ENCODE data around the gene ART3.

Gene ART3

DNA sequence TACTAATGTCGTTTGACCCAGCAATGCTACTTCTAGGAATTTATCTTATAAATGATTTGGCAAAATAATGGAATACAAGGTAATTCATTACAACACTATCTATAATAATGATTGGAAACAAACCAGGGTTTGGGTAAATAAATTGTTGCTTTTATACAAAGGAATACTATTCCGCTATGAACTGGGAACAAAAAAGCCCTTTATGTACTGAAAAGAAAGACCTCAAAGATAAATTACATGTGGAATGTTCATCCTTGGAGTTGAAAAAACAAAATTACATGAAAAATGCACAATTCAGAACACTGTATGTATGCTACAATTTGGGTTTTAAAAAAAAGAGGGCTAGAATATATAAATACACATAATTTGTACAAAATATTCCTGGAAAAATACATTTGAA is 78.8 kb downstream of the ART3 start:
- DNase-seq: no peak

DNA sequence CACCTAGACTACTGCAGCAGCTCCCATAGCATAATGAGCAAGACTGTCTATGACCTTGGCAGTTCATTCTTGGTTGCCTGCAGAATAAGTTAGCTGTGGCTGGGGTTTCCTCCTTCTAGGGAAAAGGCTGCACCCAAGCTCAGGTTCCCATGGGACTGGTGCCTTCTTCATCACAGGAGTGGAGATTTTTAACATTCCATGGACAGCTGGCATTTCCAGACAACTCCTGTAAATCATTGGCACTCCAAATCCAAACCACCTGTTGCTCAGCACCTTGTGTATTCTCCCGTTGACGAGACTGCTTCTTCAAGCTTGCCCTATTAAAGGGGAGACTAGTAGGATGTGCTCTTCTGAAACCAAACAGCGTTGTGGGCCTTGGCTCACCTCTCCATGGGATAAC is 81.5 kb downstream of the ART3 start:
- no peak for DNase-seq

DNA sequence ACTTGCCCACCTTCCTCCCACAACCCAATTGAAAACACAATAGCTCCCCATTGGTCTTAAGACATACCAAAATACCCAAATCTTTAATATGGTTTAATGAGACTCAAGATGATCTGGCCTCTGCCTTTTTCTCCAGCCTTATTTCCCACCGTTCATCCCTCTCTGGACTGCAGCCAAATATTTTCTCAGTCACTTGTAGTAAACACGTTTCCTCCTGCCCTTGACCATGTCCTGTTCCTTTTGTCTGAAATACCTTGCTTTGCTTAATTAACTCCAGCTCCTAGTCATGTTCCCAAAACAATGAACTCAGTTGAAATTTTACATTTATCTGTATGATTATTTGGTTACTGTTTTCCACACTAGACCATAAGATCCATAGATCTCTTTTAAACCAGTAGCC is 82.1 kb downstream of the ART3 start:
- no peak for DNase-seq

DNA sequence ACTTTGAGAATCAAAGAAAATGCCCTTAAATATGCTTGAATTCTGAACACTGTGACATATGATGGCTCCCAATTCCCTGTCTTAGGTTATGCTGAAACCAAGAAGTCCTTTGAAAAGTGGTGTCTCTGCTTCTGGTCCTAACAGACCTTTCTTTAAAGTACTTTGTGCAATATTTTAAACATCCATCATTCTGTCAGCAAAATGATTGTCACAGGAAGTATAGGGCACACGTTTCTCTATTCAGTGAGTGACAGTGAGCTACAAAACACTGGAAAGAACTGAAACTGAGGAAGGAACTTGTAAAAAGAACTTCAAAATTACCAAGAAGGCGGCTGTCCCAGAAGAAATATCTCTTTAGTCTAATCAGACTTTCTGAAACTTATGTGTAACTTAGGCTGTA is 85.8 kb downstream of the ART3 start:
- no peak for DNase-seq

Data from NCI-H1436 treated with DMSO at 0.1 percent for 48 hours (cell line).